ACC112 (cell line): ENCODE results near the gene GCN1.
A peak's percentile ranks its signal among the peaks of the same experiment; 100 is the strongest.

ENCODE experiments used
- H2AFZ ChIP-seq: fragments of 200-600 bp; sonication (generic); one replicate; pipeline ENCODE4 v1.6.0; 2017; ENCODE audit warnings: antibody characterized with exemption, low read length; ENCODE audit not compliant: unreplicated experiment
- H3K27ac ChIP-seq: fragments of 200-600 bp; sonication (generic); 2 replicates; pipeline ENCODE4 v1.5.1; 2014; ENCODE audit warnings: low read depth, mild to moderate bottlenecking, antibody characterized with exemption, low read length, moderate library complexity
- H3K27me3 ChIP-seq: fragments of 200-600 bp; sonication (generic); 2 replicates; pipeline ENCODE4 v1.6.1; 2014; ENCODE audit warnings: mild to moderate bottlenecking, antibody characterized with exemption, low read length, moderate library complexity, mixed read lengths; ENCODE audit not compliant: insufficient read depth
- H3K36me3 ChIP-seq: fragments of 200-600 bp; sonication (generic); 2 replicates; pipeline ENCODE4 v1.6.1; 2016; ENCODE audit warnings: mild to moderate bottlenecking, antibody characterized with exemption, low read length, moderate library complexity, mixed read lengths; ENCODE audit not compliant: insufficient read depth
- H3K4me1 ChIP-seq: fragments of 200-600 bp; sonication (generic); one replicate; pipeline ENCODE4 v1.6.1; 2016; ENCODE audit warnings: low read length, mixed read lengths; ENCODE audit not compliant: insufficient read depth, unreplicated experiment, control insufficient read depth
- H3K4me3 ChIP-seq: fragments of 200-600 bp; sonication (generic); 2 replicates; pipeline ENCODE4 v1.5.1; 2014; ENCODE audit warnings: mild to moderate bottlenecking, low read depth, low read length
- H3K79me2 ChIP-seq: fragments of 200-600 bp; sonication (generic); one replicate; pipeline ENCODE4 v1.6.0; 2016; ENCODE audit warnings: low read length; ENCODE audit not compliant: control insufficient read depth, unreplicated experiment, insufficient read depth

GCN1 gene

DNA sequence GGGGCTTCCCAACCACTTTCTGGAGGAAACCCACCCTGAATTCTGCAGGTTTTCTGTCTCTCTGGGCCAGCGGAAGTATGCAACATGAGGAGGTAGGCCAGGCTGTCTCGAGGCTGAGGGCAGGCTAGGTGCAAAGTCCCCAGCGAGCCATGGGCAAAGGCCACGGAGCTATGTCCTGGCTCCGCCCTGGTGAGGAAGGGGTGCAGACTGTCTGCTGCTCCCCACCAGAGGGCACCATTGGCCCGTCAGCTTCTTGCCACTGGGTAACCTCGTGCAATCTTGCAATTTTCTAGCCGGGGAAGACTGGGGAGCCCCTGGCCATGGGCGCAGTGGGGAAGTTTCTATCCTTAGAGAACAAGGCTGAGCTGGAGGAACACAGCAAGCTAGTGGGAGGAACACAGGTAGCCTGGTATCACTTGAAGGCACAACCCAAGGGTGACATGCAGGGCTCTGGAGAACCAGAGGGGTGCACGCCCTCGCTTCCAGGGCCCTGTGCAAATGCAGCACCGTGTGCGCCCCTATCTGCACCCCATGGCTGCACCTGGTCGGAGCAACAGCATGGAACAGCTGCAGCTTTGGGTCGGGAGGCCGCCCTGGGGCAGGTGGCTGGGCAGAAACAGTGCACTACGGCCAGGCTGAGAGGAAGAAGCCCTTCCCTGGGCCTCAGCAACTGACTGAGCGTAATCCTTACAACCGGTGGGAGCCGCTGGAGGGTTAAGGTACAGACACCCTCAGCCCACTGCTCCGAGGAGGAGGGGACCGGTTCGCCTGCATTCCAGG is 34.0 kb upstream of the GCN1 start:
- Histone ChIP-seq H3K79me2 (peaks cover 88% of the 10 kb centered on the region), H2AFZ (no peak overlapping the region), H3K27ac (no peak overlapping the region; the same call in 1 of the 2 replicates)

DNA sequence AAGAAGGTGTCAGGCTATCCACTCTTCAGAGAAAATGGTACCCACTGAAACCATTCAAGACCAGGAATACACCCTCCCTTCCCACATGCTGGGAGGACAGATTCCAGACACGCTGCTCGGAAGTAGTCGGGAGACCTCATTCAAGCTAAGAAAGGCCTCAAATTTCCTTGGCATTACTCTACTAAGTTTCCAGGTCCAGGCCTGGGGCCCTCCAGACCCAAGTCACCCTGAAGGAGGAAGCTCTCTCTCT is 33.5 kb upstream of the GCN1 start:
- no peak overlapping the region; the same call in 1 of the 2 replicates for H3K27ac ChIP-seq
- H3K4me3 ChIP-seq, result no peak overlapping the region
- H3K79me2 ChIP-seq, result peaks cover 85% of the 10 kb centered on the region
- no peaks in the 10 kb centered on the region for H3K27me3 ChIP-seq
- H3K36me3 ChIP-seq, result peaks cover 13% of the 10 kb centered on the region; the same call in 1 of the 2 replicates
- H3K4me1 ChIP-seq, result peaks cover 91% of the 10 kb centered on the region
- no peak overlapping the region for H2AFZ ChIP-seq

More for the DNA sequence above, 34.0 kb upstream of the GCN1 start:
- Histone ChIP-seq H3K36me3 (peaks cover 13% of the 10 kb centered on the region; the same call in 1 of the 2 replicates), H3K4me3 (no peak overlapping the region), H3K4me1 (peaks cover 96% of the 10 kb centered on the region), H3K27me3 (no peaks in the 10 kb centered on the region)

DNA sequence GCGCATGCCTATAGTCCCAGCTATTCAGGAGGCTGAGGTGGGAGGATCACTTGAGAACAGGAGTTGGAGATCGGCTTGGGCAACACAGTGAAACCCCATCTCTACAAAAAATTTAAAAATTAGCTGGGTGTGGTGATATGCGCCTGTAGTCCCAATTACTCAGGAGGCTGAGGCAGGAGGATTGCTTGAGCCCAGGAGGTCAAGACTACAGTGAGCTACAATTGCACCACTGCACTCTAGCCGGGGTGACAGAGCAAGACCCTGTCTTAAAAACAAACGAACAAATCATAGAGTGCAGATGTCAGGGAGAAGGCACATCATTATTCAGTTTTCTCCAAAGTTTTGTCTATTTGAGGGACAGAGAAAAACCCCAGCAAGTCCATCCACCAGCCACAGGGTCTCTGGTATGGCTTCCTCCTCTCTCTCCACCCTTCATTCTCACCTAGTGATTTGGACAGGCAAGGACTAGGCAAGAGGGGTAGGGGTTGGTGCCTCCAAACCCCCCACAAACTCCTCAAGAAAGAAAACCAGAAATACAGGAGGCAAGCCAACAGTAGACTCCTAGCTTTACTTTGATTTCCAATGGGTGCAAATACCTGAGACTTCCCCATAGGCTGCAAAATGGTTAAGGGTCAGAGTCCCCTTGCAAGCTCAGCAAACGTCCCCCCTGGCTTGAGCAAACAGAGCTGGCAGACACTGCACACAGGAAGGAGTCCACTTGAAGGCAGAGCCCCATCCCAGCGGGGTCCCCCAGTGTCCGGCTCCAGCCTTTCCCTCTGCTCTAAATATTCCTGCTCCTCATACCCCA is 32.9 kb upstream of the GCN1 start:
- H3K27me3 ChIP-seq, result no peaks in the 10 kb centered on the region
- H3K27ac ChIP-seq, result no peak overlapping the region
- peaks cover 85% of the 10 kb centered on the region for H3K79me2 ChIP-seq
- no peak overlapping the region for H2AFZ ChIP-seq
- peaks cover 86% of the 10 kb centered on the region for H3K4me1 ChIP-seq
- H3K36me3 ChIP-seq, result peaks cover 17% of the 10 kb centered on the region; the same call in 1 of the 2 replicates
- no peak overlapping the region for H3K4me3 ChIP-seq

DNA sequence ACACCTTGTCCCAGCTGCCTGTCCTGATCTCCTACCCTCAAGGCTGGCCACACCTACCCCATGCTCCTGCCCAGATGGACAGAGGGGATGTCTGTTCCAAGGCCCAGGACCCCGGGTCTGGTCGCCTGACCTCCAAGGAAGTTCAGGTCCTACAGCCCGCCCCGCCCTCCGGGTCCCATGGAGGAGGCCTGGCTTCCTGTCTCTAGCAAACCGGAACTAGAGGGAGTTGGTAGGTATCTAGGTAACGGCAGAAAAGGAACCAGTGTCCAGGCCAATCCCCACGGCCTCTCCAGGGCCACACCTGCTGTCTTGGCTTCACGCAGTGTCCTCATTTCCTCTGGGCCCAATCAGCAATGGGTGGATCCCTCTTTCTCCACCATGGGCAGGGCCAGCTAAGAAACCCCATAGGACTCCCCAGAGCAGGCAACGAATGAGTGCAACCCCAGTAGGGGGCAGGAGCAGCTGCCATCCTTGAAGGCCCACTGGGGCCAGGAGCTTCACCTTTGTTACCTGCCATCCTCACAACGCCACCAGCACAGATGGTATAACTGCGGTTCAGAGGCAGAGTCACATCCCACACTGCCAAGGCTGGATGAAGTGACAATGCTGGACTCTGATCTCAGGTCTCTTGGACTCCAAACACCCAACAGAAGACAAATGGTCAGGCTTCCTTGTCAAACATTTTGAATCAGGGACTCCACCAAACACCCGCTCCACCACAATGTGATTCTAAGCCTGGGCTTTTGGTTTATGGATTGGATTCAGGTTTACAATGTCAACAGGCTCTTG is 31.5 kb upstream of the GCN1 start:
- Histone ChIP-seq H3K4me1 (peaks cover 72% of the 10 kb centered on the region), H3K4me3 (no peak overlapping the region), H3K27ac (peak overlapping the region; percentile 52), H3K36me3 (peaks cover 24% of the 10 kb centered on the region; the same call in 1 of the 2 replicates), H3K79me2 (peaks cover 94% of the 10 kb centered on the region), H3K27me3 (no peaks in the 10 kb centered on the region), H2AFZ (no peak overlapping the region)

DNA sequence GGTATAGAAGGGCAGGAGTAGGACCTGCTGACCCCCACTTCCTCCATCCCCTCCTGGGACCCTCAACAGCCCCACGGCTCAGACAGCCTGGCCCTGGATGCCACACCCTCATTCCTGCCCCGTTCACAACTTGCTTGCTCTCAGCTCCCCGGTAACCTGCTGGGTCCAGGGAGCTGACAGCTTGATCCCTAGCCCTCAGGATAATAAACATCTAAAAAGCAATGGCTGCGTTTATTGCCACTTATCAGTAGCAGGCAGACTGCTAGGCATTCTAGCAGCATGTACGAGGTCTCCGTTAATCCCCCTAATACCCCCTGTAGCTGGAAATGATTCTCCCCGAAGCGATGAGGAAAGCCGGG is 30.7 kb upstream of the GCN1 start:
- Histone ChIP-seq H2AFZ (no peak overlapping the region), H3K27me3 (no peaks in the 10 kb centered on the region), H3K4me3 (no peak overlapping the region), H3K27ac (peak overlapping the region; percentile 52), H3K79me2 (peaks cover 90% of the 10 kb centered on the region), H3K36me3 (peaks cover 29% of the 10 kb centered on the region; the same call in 1 of the 2 replicates), H3K4me1 (peaks cover 65% of the 10 kb centered on the region)

DNA sequence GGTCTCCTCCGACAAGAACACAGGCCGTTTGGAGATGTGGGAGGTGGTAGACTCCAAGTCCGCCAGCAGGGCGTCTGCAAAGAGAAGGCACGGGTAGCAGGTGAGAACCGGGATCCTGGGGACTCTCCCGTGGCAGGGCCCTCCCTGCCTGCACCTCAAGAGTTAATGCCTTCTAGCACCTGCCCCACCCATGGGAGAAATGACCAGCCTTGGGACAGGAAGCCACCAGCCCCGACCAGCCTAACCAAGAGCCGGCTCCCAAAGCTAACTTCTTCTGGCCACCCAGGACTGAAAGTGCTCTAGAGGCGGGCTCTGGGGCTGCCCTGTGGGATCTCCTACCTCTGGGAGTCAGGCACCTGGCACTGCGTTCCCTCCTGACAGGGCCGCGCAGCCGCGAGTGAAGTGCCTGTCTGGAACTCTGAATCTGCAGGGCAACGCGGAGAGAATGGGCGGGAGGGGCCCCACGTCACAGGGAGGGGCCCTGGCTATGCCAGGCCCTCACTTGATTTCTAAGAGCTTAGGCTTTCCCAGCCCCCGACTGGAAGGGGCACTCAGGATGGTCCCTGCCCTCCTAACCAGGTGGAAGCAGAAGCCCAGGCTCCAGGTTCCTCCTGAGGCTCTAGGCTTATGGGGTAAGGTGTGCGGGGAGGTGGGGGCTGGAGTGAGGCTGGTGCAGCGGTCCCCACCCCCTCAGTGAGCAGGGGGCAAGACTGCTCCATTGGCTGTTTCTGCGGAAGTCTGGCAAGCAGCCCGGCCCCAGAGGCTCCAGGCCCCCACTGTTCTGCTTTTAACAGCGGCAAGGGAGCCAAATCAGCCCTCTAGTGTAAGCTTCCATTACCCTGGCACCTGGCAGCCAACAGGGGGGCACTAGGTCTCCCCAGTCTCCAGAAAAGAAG is 30.0 kb upstream of the GCN1 start:
- H3K4me3 ChIP-seq, result no peak overlapping the region

DNA sequence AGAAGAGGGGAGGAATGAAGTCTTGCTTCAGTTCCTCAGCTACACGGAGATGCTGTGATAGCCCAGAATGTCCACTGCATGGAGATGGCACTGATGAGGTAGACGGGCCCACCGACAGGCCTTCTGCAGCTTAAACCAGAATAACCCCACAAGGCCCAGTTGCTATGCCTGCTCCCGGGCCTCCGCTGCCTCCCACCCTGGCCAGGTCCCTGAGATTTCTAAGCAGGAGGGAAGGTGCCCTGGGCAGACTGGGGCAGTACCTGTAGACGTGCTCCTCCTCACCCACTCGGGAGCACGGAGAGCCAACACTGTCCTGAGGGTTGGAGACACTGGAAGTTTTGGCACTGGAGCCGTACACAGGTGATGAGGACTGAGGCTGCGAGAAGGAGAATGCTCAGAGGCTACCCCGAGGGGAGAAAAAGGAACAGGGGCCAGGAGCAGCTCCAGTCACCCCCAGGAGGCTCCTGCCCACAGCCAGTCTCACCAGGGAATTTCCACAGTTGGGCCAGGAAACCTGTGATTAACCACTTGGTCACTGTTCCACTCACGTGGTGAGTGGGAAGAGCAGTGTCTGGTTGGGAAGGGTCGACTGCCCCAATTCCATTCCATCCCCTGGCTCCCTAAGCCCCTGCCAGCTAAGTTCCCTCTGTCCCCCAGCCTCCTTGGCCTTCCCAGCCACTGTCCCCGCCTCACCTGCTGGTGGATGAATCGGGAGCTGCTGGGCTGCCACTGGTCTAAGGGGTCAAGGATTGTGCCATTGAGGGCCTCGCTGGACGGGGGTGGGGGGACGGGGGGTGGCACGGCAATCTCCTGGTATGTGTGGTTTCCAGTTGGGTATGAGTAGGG is 29.2 kb upstream of the GCN1 start:
- no peak overlapping the region for H3K4me3 ChIP-seq
- peaks cover 39% of the 10 kb centered on the region; the same call in 1 of the 2 replicates for H3K36me3 ChIP-seq
- peak overlapping the region; percentile 52 for H3K27ac ChIP-seq
- peaks cover 77% of the 10 kb centered on the region for H3K79me2 ChIP-seq
- peaks cover 50% of the 10 kb centered on the region for H3K4me1 ChIP-seq
- no peak overlapping the region for H2AFZ ChIP-seq
- no peaks in the 10 kb centered on the region for H3K27me3 ChIP-seq

More for the DNA sequence above, 30.0 kb upstream of the GCN1 start:
- Histone ChIP-seq H3K79me2 (peaks cover 86% of the 10 kb centered on the region), H2AFZ (no peak overlapping the region), H3K36me3 (peaks cover 31% of the 10 kb centered on the region; the same call in 1 of the 2 replicates), H3K27me3 (no peaks in the 10 kb centered on the region), H3K4me1 (peaks cover 59% of the 10 kb centered on the region), H3K27ac (peak overlapping the region; percentile 52)

DNA sequence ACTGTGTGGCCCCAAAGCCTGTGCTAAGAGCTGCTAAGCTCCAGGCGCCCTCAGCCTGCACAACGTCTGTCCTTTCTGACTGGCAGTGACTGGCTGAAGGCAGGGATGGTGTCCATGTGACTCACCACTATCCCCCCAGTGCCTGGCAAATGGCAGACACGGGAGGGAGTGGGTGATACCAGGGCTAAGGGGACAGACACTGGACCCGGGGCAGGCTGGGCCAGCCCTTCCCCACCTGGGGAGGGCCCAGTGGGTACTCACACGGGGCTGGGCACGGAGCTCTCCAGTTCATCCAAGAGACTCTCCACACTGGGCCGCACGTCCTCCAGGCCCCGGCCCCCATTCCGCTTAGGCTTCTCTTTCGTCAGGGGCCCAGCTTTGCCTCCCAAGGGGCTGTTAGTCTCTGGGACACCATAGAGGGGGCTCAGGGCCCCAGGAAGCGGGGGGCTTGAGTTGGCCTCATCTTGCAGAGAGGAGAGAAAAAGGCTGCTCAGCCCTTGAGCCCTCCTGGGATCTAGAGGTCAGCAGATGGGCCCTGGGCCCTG is 27.8 kb upstream of the GCN1 start:
- Histone ChIP-seq H3K4me1 (peaks cover 37% of the 10 kb centered on the region), H2AFZ (no peak overlapping the region), H3K27ac (no peak overlapping the region), H3K27me3 (no peaks in the 10 kb centered on the region), H3K4me3 (no peak overlapping the region), H3K36me3 (peaks cover 40% of the 10 kb centered on the region; the same call in 1 of the 2 replicates), H3K79me2 (peaks cover 64% of the 10 kb centered on the region)

DNA sequence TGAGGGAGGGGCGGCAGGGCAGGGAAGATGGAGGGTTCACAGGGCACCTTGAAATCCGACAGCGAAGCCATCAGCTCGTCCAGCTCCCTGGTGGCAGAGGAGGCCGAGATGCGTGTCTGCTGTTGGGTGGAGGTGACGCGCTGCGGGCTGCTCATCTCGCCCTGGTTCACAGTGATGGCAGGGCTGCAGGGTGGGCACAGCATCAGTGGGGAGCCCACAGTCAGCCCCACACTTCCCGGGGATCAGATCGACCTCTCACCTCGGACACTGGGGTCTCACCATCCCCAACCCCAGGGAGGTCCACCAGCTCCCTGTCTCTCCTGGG is 27.0 kb upstream of the GCN1 start:
- Histone ChIP-seq H3K27me3 (no peaks in the 10 kb centered on the region), H3K4me3 (no peak overlapping the region), H2AFZ (no peak overlapping the region), H3K4me1 (peaks cover 31% of the 10 kb centered on the region), H3K27ac (no peak overlapping the region), H3K36me3 (peaks cover 36% of the 10 kb centered on the region; the same call in 1 of the 2 replicates), H3K79me2 (peaks cover 56% of the 10 kb centered on the region)
